Thyroid gland (tissue), 4 donors: ENCODE results near the gene PCNA. TPM values are rescaled to one million over a fixed set of nuclear protein-coding genes. Genes with fewer than 3 reads are reported as not detected.

Source experiments
- DNase-seq, 2 donors: peaks; one replicate each; pipeline ENCODE4 v3.0.0-alpha.2; 2019
- H3K27ac ChIP-seq, 3 donors: fragments of 200-600 bp; sonication (generic); 1 replicate in 2 of 3; 2 replicates in 1 of 3; pipeline ENCODE4 v1.5.1; 2016 to 2019; ENCODE audit warnings: mild to moderate bottlenecking in 1 of 3, moderate library complexity in 1 of 3
- H3K27me3 ChIP-seq: fragments of 200-600 bp; sonication (generic); one replicate; pipeline ENCODE4 v1.5.1; 2019
- H3K36me3 ChIP-seq, 2 donors: fragments of 200-600 bp; sonication (generic); one replicate each; pipeline ENCODE4 v1.5.1; 2016 to 2019
- H3K4me1 ChIP-seq, 2 donors: fragments of 200-600 bp; sonication (generic); one replicate each; pipeline ENCODE4 v1.5.1; 2017 to 2019
- H3K4me3 ChIP-seq, 3 donors: fragments of 200-600 bp; sonication (generic); replicated peaks in 1 of 3; 1 replicate in 2 of 3; 2 replicates in 1 of 3; pipeline ENCODE4 v1.5.1; 2016; ENCODE audit warnings: mild to moderate bottlenecking in 1 of 3
- H3K9me3 ChIP-seq: fragments of 200-600 bp; sonication (generic); one replicate; pipeline ENCODE4 v1.5.1; 2017
- POLR2A ChIP-seq, 2 donors: fragments of 450-650 bp; IDR thresholded peaks; one replicate each; pipeline ENCODE4 v1.6.1; 2017; ENCODE audit warnings: antibody characterized with exemption in 2 of 2, mild to moderate bottlenecking in 2 of 2, moderate library complexity in 1 of 2
- WGBS, 2 donors: methylation state at CpG; one replicate each; pipeline ENCODE4 v1.1.5; 2017; 5-methylcytosine and 5-hydroxymethylcytosine counted together
- intact Hi-C: fragments of 100-400 bp; cut with DNase I; formaldehyde crosslinking; loops from one replicate; pipeline ENCODE4 v1.15.1; 2023
- small RNA-seq: library from RNA; depleted of rRNA; stranded (forward); fragments of <200 nt; gene quantifications from one replicate; pipeline ENCODE3, GENCODE V24; 2016
- total RNA-seq, 4 donors: library from RNA; depleted of rRNA; stranded (reverse); fragments of >200 nt; gene quantifications; one replicate each; pipeline ENCODE4 v1.2.3, GENCODE V29; 2016
- TF ChIP-seq, protein P1 (sequence below), 6 experiments: fragments of 200-600 bp in 3 of 6; fragments of 450-650 bp in 3 of 6; sonication (generic) in 3 of 6; IDR thresholded peaks; one replicate each; pipeline ENCODE4 v1.5.1; 2016 to 2019; ENCODE audit warnings: antibody characterized with exemption in 6 of 6, mild to moderate bottlenecking in 2 of 6, inconsistent platforms in 1 of 6, moderate library complexity in 1 of 6

PCNA gene
- total RNA-seq, 4 donors from 2014 or later = 35.1 to 66.1 (median 55.8) TPM

DNA sequence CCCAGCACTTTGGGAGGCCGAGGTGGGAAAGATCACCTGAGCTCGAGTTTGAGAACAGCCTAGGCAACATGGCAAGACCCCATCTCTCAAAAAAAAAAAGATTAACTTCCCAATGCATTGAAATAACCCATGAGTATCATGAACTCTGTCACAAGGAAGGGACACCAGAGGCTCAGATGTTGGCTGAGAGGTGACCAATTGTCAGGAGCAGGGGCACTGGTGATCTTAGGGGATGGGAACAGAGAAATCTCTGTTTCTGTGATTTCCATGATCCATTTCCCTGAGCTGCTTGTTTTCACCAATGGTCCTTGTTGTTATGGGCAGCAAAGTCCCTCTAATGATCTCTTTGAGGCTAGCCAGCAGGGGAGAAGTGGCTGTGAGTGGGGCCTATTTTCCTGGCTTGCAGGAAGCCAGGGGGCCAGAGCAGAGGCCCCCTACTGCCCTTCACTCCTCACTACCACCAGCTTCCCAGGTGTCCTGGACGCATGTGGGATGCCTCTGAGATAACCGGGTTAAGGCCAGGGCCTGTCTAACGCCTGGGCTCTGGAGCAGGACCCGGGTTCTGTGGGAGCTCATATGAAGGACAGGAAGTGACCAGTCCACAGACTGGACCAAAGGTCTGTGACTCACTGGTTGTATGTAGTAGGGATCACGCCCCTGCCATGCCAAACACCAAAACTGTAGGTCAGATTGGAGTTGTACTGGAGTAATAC is 54.4 kb downstream of the PCNA start:
- whole genome bisulfite sequencing, 2 donors = 83 to 91% methylated on average over 7 of the region's 7 CpGs
- no peaks in the 10 kb centered on the region for H3K27me3 ChIP-seq
- no peak for DNase-seq
- intact Hi-C loops = no loop called here
- H3K4me3 ChIP-seq = no peak overlapping the region
- H3K36me3 ChIP-seq = no peaks in the 10 kb centered on the region
- no peak overlapping the region for H3K27ac ChIP-seq
- no peaks in the 10 kb centered on the region for H3K9me3 ChIP-seq
- no peak for TF ChIP-seq POLR2A (IDR thresholded peaks at IDR 0.05)
- TF ChIP-seq, protein P1, sequence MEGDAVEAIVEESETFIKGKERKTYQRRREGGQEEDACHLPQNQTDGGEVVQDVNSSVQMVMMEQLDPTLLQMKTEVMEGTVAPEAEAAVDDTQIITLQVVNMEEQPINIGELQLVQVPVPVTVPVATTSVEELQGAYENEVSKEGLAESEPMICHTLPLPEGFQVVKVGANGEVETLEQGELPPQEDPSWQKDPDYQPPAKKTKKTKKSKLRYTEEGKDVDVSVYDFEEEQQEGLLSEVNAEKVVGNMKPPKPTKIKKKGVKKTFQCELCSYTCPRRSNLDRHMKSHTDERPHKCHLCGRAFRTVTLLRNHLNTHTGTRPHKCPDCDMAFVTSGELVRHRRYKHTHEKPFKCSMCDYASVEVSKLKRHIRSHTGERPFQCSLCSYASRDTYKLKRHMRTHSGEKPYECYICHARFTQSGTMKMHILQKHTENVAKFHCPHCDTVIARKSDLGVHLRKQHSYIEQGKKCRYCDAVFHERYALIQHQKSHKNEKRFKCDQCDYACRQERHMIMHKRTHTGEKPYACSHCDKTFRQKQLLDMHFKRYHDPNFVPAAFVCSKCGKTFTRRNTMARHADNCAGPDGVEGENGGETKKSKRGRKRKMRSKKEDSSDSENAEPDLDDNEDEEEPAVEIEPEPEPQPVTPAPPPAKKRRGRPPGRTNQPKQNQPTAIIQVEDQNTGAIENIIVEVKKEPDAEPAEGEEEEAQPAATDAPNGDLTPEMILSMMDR (IDR thresholded peaks at IDR 0.05) = no peak
- H3K4me1 ChIP-seq = no peaks in the 10 kb centered on the region

Small RNA genes within 50 kb of the gene (small RNA-seq; reads per million reads assigned to genes)
- gene RF00019 (not detected), gene RF00568 (not detected), gene RNA5SP474 (not detected)

Other genes with a start within 250 kb of the PCNA start
- gene SLC23A2, start 118.4 kb downstream of the PCNA start, total RNA-seq = 10 to 100 TPM; 36.3 to 67.1 (median 53.7) TPM
- 100 to 1,000 TPM in 3 of 4 donors, 10 to 100 TPM in 1; 97.0 to 154 (median 142) TPM for gene TMEM230, start 6.9 kb downstream of the PCNA start, total RNA-seq
- gene CDS2, start 7.0 kb upstream of the PCNA start, total RNA-seq = 10 to 100 TPM; 34.0 to 55.4 (median 40.9) TPM
- gene PROKR2, start 197.0 kb upstream of the PCNA start, total RNA-seq = not detected